HepG2 (cell line): ENCODE measurements around the gene RFC1. TPM values are rescaled to one million over a fixed set of nuclear protein-coding genes. Genes with fewer than 3 reads are reported as not detected.

Source experiments
- ATAC-seq: fragments of 200-7000 bp; cut with Tn5 transposase; 3 replicates; pipeline ENCODE4 v1.9.1; 2020; ENCODE audit warnings: mild to moderate bottlenecking, moderate library complexity
- BruUV-seq: library from RNA; stranded (reverse); fragments of 400-500 nt; replicated peaks from 2 replicates; lab custom pipeline; 2021; lab: Mats Ljungman, UMichigan
- CTCF ChIA-PET: fragments of 300-600 bp; formaldehyde crosslinking; extraction: SDS; loops from one replicate; lab custom pipeline; 2021; ENCODE audit warnings: low total read pairs, inconsistent platforms, low intra/inter-chr PET ratio; lab: Yijun Ruan, JAX
- POLR2A ChIA-PET: fragments of 350-600 bp; sonication (Branson Sonifier 250); formaldehyde crosslinking; loops from one replicate; lab custom pipeline; 2020; ENCODE audit warnings: antibody characterized with exemption, inconsistent platforms; lab: Yijun Ruan, JAX
- DNase-seq: peaks from one replicate; pipeline ENCODE4 v3.0.0-alpha.2; 2015; ENCODE audit warnings: low spot score
- FAIRE-seq: peaks from 3 replicates; lab custom pipeline; 2011; peaks lifted over from hg19 to GRCh38; lab: Jason Lieb, UNC
- H2AFZ ChIP-seq: one replicate; pipeline ENCODE4 v1.6.1; 2011; ENCODE audit warnings: low read length, inconsistent platforms
- H3K27ac ChIP-seq: fragments of 300-600 bp; 3 replicates; pipeline ENCODE4 v1.8.0; 2011; ENCODE audit warnings: mixed run types, mild to moderate bottlenecking, mixed read lengths, low read length, inconsistent platforms; ENCODE audit not compliant: insufficient read depth; ENCODE audit errors: extremely low read length
- H3K27me3 ChIP-seq, 2 experiments: fragments of 200-600 bp in 1 of 2; 2 replicates in 1 of 2; 3 replicates in 1 of 2; pipeline versions ENCODE4 v1.6.0 to v1.8.0; 2011; ENCODE audit warnings: low read length in 2 of 2, mild to moderate bottlenecking in 2 of 2, moderate library complexity in 2 of 2, inconsistent platforms in 1 of 2; ENCODE audit not compliant: insufficient read depth in 2 of 2, control insufficient read depth in 1 of 2
- H3K36me3 ChIP-seq, 2 experiments: fragments of 200-600 bp in 1 of 2; replicated peaks in 1 of 2; 2 replicates in 1 of 2; 3 replicates in 1 of 2; pipeline versions ENCODE4 v1.5.1 to v1.8.0; 2011; ENCODE audit warnings: low read length in 2 of 2, inconsistent platforms in 1 of 2; ENCODE audit not compliant: insufficient read depth in 2 of 2, control insufficient read depth in 1 of 2
- H3K4me1 ChIP-seq: 2 replicates; pipeline ENCODE4 v1.5.1; 2012; ENCODE audit warnings: low read length, inconsistent platforms; ENCODE audit not compliant: insufficient read depth
- H3K4me2 ChIP-seq: 2 replicates; pipeline ENCODE4 v1.6.0; 2011; ENCODE audit warnings: low read depth, low read length, inconsistent platforms
- H3K4me3 ChIP-seq, 3 experiments: fragments of 200-600 bp in 1 of 3; sonication (generic), shearing (Covaris generic) in 1 of 3; replicated peaks in 1 of 3; 2 replicates each; pipeline ENCODE4 v1.5.1; 2011 to 2016; ENCODE audit warnings: low read length in 3 of 3, inconsistent platforms in 2 of 3, low read depth in 2 of 3, mild to moderate bottlenecking in 2 of 3, control low read depth in 1 of 3, mixed read lengths in 1 of 3; ENCODE audit not compliant: insufficient read depth in 1 of 3
- H3K79me2 ChIP-seq: one replicate; pipeline ENCODE4 v1.6.1; 2011; ENCODE audit warnings: low read length, inconsistent platforms; ENCODE audit not compliant: insufficient read depth
- H3K9ac ChIP-seq: 2 replicates; pipeline ENCODE4 v1.6.0; 2011; ENCODE audit warnings: mild to moderate bottlenecking, low read depth, low read length, inconsistent platforms; ENCODE audit not compliant: insufficient read depth
- H3K9me3 ChIP-seq: 2 replicates; pipeline ENCODE4 v1.5.1; 2012; ENCODE audit warnings: mild to moderate bottlenecking, low read length
- H4K20me1 ChIP-seq: 2 replicates; pipeline ENCODE4 v1.6.0; 2011; ENCODE audit warnings: inconsistent platforms, mild to moderate bottlenecking, low read length, moderate library complexity; ENCODE audit not compliant: insufficient read depth
- DDIT3 ChIP-seq: sonication (generic); formaldehyde crosslinking; IDR thresholded peaks from 2 replicates; pipeline ENCODE4 v1.4.0; 2020; ENCODE audit warnings: mild to moderate bottlenecking, missing genetic modification reagents
- GATA4 ChIP-seq: sonication (generic); IDR thresholded peaks from 2 replicates; pipeline ENCODE4 v1.6.1; 2016; ENCODE audit warnings: antibody characterized with exemption, low read depth, borderline replicate concordance
- IKZF1 ChIP-seq: fragments of 450-650 bp; IDR thresholded peaks from 2 replicates; pipeline ENCODE4 v1.7.1; 2016
- MAFK ChIP-seq, 2 experiments: IDR thresholded peaks in 1 of 2; conservative IDR thresholded peaks in 1 of 2; 2 replicates each; pipeline ENCODE4 v1.6.1; 2011; ENCODE audit warnings: improper control_type of control experiment in 2 of 2, low read length in 2 of 2
- MATR3 ChIP-seq: sonication (generic); formaldehyde crosslinking; IDR thresholded peaks from 2 replicates; pipeline ENCODE4 v1.4.0; 2020; ENCODE audit warnings: missing genetic modification reagents
- MEIS1 ChIP-seq: sonication (generic); formaldehyde crosslinking; IDR thresholded peaks from 2 replicates; pipeline ENCODE4 v1.9.0; 2021; ENCODE audit warnings: mild to moderate bottlenecking, missing genetic modification reagents, moderate library complexity, borderline replicate concordance
- THAP7 ChIP-seq: sonication (generic); formaldehyde crosslinking; IDR thresholded peaks from 2 replicates; pipeline ENCODE4 v1.8.1; 2023; ENCODE audit warnings: mild to moderate bottlenecking, missing genetic modification reagents
- WGBS: methylation state at CpG from one replicate; pipeline ENCODE4 v1.1.6; 2017; ENCODE audit warnings: low lambda C conversion rate; 5-methylcytosine and 5-hydroxymethylcytosine counted together
- in situ Hi-C: cut with HindIII; loops from 2 replicates; pipeline ENCODE4 v1.10.0; 2017; ENCODE audit warnings: low pct_unique_long_range_greater_than_20kb; ENCODE audit not compliant: extremely low pct_ligation_motif_present
- intact Hi-C: fragments of 100-400 bp; cut with micrococcal nuclease; formaldehyde crosslinking; loops from one replicate; pipeline ENCODE4 v1.10.0; 2022; ENCODE audit not compliant: unreplicated experiment
- polyA plus RNA-seq, 8 experiments: library from polyadenylated mRNA; depleted of rRNA in 3 of 8; stranded (reverse) in 7 of 8; unstranded in 1 of 8; fragments of >200 nt; fragmentation: Illumina TruSeq in 4 of 8; extraction: Trizol in 4 of 8; gene quantifications; 2 replicates each; pipeline versions ENCODE4 v1.2.1 to v1.2.3, GENCODE V29; 2011 to 2016; ENCODE audit warnings: low read depth in 4 of 8, missing spikeins in 1 of 8, mixed read lengths in 1 of 8; ENCODE audit not compliant: insufficient read depth in 1 of 8
- total RNA-seq, 5 experiments: library from RNA; depleted of rRNA; stranded (reverse); fragments of >200 nt; fragmentation: Illumina TruSeq; extraction: Trizol; gene quantifications; 2 replicates each; pipeline ENCODE4 v1.2.3, GENCODE V29; 2016; ENCODE audit warnings: low read depth in 1 of 5

Gene RFC1
- total and polyA plus RNA-seq, 2 of the 13 experiments (the other 11 are each of a cell fraction or from before 2014, with no cell fraction given): 15.9 to 78.8 TPM

GRCh38 chr4:39357002-39357401 lies 9.2 kb downstream of the RFC1 start:
- Histone ChIP-seq H3K4me2 (no peak overlapping the region), H3K9me3 (no peaks in the 10 kb centered on the region), H3K9ac (no peak overlapping the region), H3K4me3 (no peak overlapping the region), H3K36me3 (peaks cover 0 to 1% of the 10 kb centered on the region in 2 experiments; a peak in 4 of 5 replicates), H3K27me3 (no peaks in the 10 kb centered on the region), H2AFZ (no peak overlapping the region), H4K20me1 (no peaks in the 10 kb centered on the region), H3K27ac (no peak overlapping the region), H3K79me2 (peaks cover 96% of the 10 kb centered on the region), H3K4me1 (peaks cover 54% of the 10 kb centered on the region)
- intact Hi-C loops (no loop called here), in situ Hi-C loops (no loop called here)
- FAIRE-seq (no peak), ATAC-seq (no peak), DNase-seq (no peak)
- 100% methylated on average over 1 of the region's 1 CpG for WGBS
- ChIA-PET POLR2A (interaction anchor here (2.9 kb wide), 1 partner anchor 9 kb away, joined by 10 read pairs; the partner anchor contains the start of gene RFC1), CTCF (no interaction called here)
- TF ChIP-seq IKZF1 (no peak), THAP7 (CRISPR knock-in tag) (no peak), GATA4 (no peak), MATR3 (no peak), MEIS1 (no peak)
- no TSS peak for BruUV-seq

- WGBS: 65% methylated on average over 1 of the region's 1 CpG
- Histone ChIP-seq H3K4me1 (peaks cover 56% of the 10 kb centered on the region), H3K79me2 (peaks cover 89% of the 10 kb centered on the region), H3K9ac (no peak overlapping the region), H3K27ac (no peak overlapping the region), H3K36me3 (peaks cover 1 to 11% of the 10 kb centered on the region in 2 experiments; a peak in 4 of 5 replicates), H3K27me3 (no peaks in the 10 kb centered on the region), H3K4me3 (no peak overlapping the region), H3K4me2 (peak overlapping the region; percentile 1; the same call in 1 of the 2 replicates), H3K9me3 (no peaks in the 10 kb centered on the region), H4K20me1 (no peaks in the 10 kb centered on the region), H2AFZ (no peak overlapping the region)
- FAIRE-seq: no peak
- ChIA-PET POLR2A (no interaction called here), CTCF (no interaction called here)
- ATAC-seq: no peak
- in situ Hi-C loops (no loop called here), intact Hi-C loops (no loop called here)
- DNase-seq: no peak
- BruUV-seq: no TSS peak
- TF ChIP-seq MAFK (conservative IDR thresholded peaks at IDR 0.05 in 1 of 2, IDR thresholded peaks at IDR 0.05 in 1 of 2; ENCODE audit: low read length in 2 of 2): peak in 1 of 2 experiments; percentile 21; a peak in 1 of 4 replicates
- no peak for TF ChIP-seq DDIT3
Measured at GRCh38 chr4:39354254-39354552, 12.0 kb downstream of the RFC1 start.
